Measurements from ENCODE around the gene SYPL2.
A peak's percentile ranks its signal among the peaks of the same experiment; 100 is the strongest.

The SYPL2 gene

DNA sequence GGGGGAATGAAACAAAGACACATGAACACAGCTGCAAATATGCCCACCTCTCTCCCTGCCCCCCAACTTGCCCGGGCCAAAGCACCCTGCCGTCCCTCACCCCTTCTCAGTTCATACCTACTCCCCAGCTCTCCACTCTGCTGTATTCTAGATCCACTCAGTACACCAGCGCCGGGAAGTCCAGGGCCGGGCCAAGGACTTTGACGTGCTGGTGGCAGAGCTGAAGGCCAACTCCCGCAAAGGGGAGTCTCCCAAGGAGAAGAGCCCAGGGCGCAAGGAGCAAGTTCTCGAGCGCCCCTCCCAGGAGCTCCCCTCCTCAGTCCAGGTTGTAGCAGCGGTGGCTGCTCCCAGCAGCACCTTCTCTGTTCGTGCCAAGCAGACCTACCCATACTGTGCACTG, 22.4 kb downstream of the SYPL2 start:
- TF ChIP-seq CTCF (IDR thresholded peaks at IDR 0.05; ENCODE audit: borderline replicate concordance, control extremely low read depth, extremely low read depth, insufficient read depth, missing control alignments), result no peak
- in situ Hi-C loops (cut with MboI; ENCODE audit: low sequenced_read_pairs, unreplicated experiment), result no loop called here
- DNase-seq (ENCODE audit: low spot score), result no peak

- DNase-seq (ENCODE audit: low spot score), result peak; percentile 80
- peak; percentile 74 for TF ChIP-seq CTCF (IDR thresholded peaks at IDR 0.05; ENCODE audit: borderline replicate concordance, control extremely low read depth, extremely low read depth, insufficient read depth, missing control alignments)
- in situ Hi-C loops (cut with MboI; ENCODE audit: low sequenced_read_pairs, unreplicated experiment), result no loop called here
These were observed 23.9 kb downstream of the SYPL2 start for GRCh38 chr1:109490029-109490933.

GRCh38 chr1:109490934-109491302, 24.6 kb downstream of the SYPL2 start:
- in situ Hi-C loops (cut with MboI; ENCODE audit: low sequenced_read_pairs, unreplicated experiment), result no loop called here
- no peak for TF ChIP-seq CTCF (IDR thresholded peaks at IDR 0.05; ENCODE audit: borderline replicate concordance, control extremely low read depth, extremely low read depth, insufficient read depth, missing control alignments)
- no peak for DNase-seq (ENCODE audit: low spot score)

DNA sequence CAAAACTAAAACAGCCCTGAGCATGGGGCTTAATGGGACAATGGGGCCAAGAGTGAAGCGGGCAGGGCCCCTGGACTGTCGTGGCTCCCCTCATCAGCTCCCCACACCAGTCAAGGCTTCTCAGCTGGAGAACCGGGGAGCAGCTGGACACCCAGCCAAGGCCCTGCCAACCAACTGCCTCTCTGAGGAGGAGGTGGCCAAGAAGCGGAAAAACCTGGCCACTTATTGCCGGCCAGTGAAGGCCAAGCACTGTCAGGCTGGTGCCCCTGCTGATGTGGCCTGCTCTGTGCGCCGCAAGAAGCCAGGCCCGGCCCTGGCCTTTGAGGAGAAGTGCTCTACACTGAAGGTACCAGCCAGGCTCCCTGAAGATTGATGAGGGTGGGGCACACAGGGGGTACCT, 25.0 kb downstream of the SYPL2 start:
- in situ Hi-C loops (cut with MboI; ENCODE audit: low sequenced_read_pairs, unreplicated experiment), result no loop called here
- DNase-seq (ENCODE audit: low spot score), result no peak
- TF ChIP-seq CTCF (IDR thresholded peaks at IDR 0.05; ENCODE audit: borderline replicate concordance, control extremely low read depth, extremely low read depth, insufficient read depth, missing control alignments), result no peak

- in situ Hi-C loops (cut with MboI; ENCODE audit: low sequenced_read_pairs, unreplicated experiment), result no loop called here
- DNase-seq (ENCODE audit: low spot score), result no peak
- TF ChIP-seq CTCF (IDR thresholded peaks at IDR 0.05; ENCODE audit: borderline replicate concordance, control extremely low read depth, extremely low read depth, insufficient read depth, missing control alignments), result no peak
These were observed 26.4 kb downstream of the SYPL2 start for GRCh38 chr1:109492779-109493178.

GRCh38 chr1:109493227-109493626, 26.9 kb downstream of the SYPL2 start:
- DNase-seq (ENCODE audit: low spot score), result no peak
- TF ChIP-seq CTCF (IDR thresholded peaks at IDR 0.05; ENCODE audit: borderline replicate concordance, control extremely low read depth, extremely low read depth, insufficient read depth, missing control alignments), result no peak
- in situ Hi-C loops (cut with MboI; ENCODE audit: low sequenced_read_pairs, unreplicated experiment), result no loop called here
